Aorta (tissue), 5 donors: Measurements from ENCODE around the gene OR9Q1. TPM values are rescaled to one million over a fixed set of nuclear protein-coding genes. Genes with fewer than 3 reads are reported as not detected.

ENCODE experiments used
- ATAC-seq: fragments of 200-7000 bp; cut with Tn5 transposase; one replicate; pipeline ENCODE4 v1.9.1; 2022; ENCODE audit warnings: moderate library complexity; ENCODE audit not compliant: low FRiP score
- DNase-seq, 2 donors: peaks; one replicate each; pipeline ENCODE4 v3.0.0-alpha.2; 2020
- H3K27ac ChIP-seq, 2 donors: one replicate each; pipeline ENCODE4 v1.5.1; 2013; ENCODE audit warnings: low read length in 2 of 2, mild to moderate bottlenecking in 2 of 2, moderate library complexity in 2 of 2, control low read depth in 1 of 2, inconsistent platforms in 1 of 2, low read depth in 1 of 2
- H3K27me3 ChIP-seq, 2 donors: one replicate each; pipeline ENCODE4 v1.6.1; 2013; ENCODE audit warnings: control low read depth in 1 of 2, low read length in 1 of 2, mild to moderate bottlenecking in 1 of 2, moderate library complexity in 1 of 2; ENCODE audit not compliant: insufficient read depth in 2 of 2, control insufficient read depth in 1 of 2
- H3K36me3 ChIP-seq, 2 donors: one replicate each; pipeline ENCODE4 v1.6.1; 2013; ENCODE audit warnings: control low read depth in 1 of 2, low read length in 1 of 2, mild to moderate bottlenecking in 1 of 2; ENCODE audit not compliant: insufficient read depth in 2 of 2, control insufficient read depth in 1 of 2
- H3K4me1 ChIP-seq, 2 donors: one replicate each; pipeline ENCODE4 v1.6.1; 2013; ENCODE audit warnings: low read length in 2 of 2, control low read depth in 1 of 2, mild to moderate bottlenecking in 1 of 2, moderate library complexity in 1 of 2; ENCODE audit not compliant: insufficient read depth in 2 of 2, control insufficient read depth in 1 of 2
- H3K4me3 ChIP-seq, 2 donors: one replicate each; pipeline ENCODE4 v1.5.1; 2013; ENCODE audit warnings: low read length in 2 of 2, control low read depth in 1 of 2, mild to moderate bottlenecking in 1 of 2
- H3K9me3 ChIP-seq: one replicate; pipeline ENCODE4 v1.6.1; 2013; ENCODE audit warnings: mild to moderate bottlenecking, low read length; ENCODE audit not compliant: control insufficient read depth
- WGBS, 2 donors: extraction: QIAGEN DNeasy Blood & Tissue Kit; methylation state at CpG; one replicate each; pipeline ENCODE4 v1.1.7; 2013; 5-methylcytosine and 5-hydroxymethylcytosine counted together
- intact Hi-C, 2 donors: fragments of 100-400 bp; cut with DNase I; formaldehyde crosslinking; loops; one replicate each; pipeline versions ENCODE4 v1.14.2 to v1.15.0; 2022
- polyA plus RNA-seq, 2 donors: library from polyadenylated mRNA; stranded (reverse); fragments of 200-250 nt; gene quantifications; one replicate each; pipeline ENCODE4 v1.2.3, GENCODE V29; 2013
- total RNA-seq, 2 donors: library from RNA; stranded (reverse); fragmentation: NEBNext Ultra II Directional; extraction: Animal tissue kit (Norgen Biotek cat#: 25700); gene quantifications; one replicate each; pipeline ENCODE4 v1.2.1, GENCODE V29; 2021
- donor health status: healthy with polysubstance abuse.
- donor health status: Bipolar disorder and iron deficiency.
- donor health status: DM: no; HTN: no; CAD: no.
- donor health status: DM: no; HTN: no; CAD: no.
- donor health status: DM: yes; HTN: yes; CAD: no.

OR9Q1 gene
- total and polyA plus RNA-seq, 4 donors: not detected

- no peaks in the 10 kb centered on the region for H3K27me3 ChIP-seq
- H3K27ac ChIP-seq: no peak overlapping the region
- no peaks in the 10 kb centered on the region for H3K9me3 ChIP-seq
- H3K36me3 ChIP-seq: no peaks in the 10 kb centered on the region
- WGBS, 2 donors: 67 to 73% methylated on average over 6 of the region's 6 CpGs
- DNase-seq: no peak
- ATAC-seq: no peak
- intact Hi-C loops: no loop called here
- H3K4me1 ChIP-seq: no peaks in the 10 kb centered on the region
- H3K4me3 ChIP-seq: no peak overlapping the region
Measured at GRCh38 chr11:58011771-58012170, 11.9 kb upstream of the OR9Q1 start.

- H3K4me3 ChIP-seq: no peak overlapping the region
- DNase-seq: peak; percentile 90
- intact Hi-C loops: no loop called here
- peak overlapping the region; percentile 31 to 71 for H3K27ac ChIP-seq
- H3K4me1 ChIP-seq: peaks cover 0 to 4% of the 10 kb centered on the region in 2 donors
- no peaks in the 10 kb centered on the region for H3K9me3 ChIP-seq
- H3K27me3 ChIP-seq: no peaks in the 10 kb centered on the region
- 3 to 6% methylated on average over 8 of the region's 8 CpGs for WGBS, 2 donors
- no peaks in the 10 kb centered on the region for H3K36me3 ChIP-seq
- ATAC-seq: peak; percentile 83
Measured at GRCh38 chr11:58024601-58025091, 965 bp downstream of the OR9Q1 start.

GRCh38 chr11:58027341-58027740 is 3.7 kb downstream of the OR9Q1 start:
- no peak for DNase-seq
- intact Hi-C loops: no loop called here
- no peak overlapping the region for H3K27ac ChIP-seq
- 76 to 77% methylated on average over 4 of the region's 4 CpGs for WGBS, 2 donors
- ATAC-seq: no peak
- H3K4me1 ChIP-seq: peaks cover 0 to 5% of the 10 kb centered on the region in 2 donors
- H3K36me3 ChIP-seq: no peaks in the 10 kb centered on the region
- no peaks in the 10 kb centered on the region for H3K9me3 ChIP-seq
- H3K4me3 ChIP-seq: no peak overlapping the region
- H3K27me3 ChIP-seq: no peaks in the 10 kb centered on the region

GRCh38 chr11:58028687-58029411 is 5.2 kb downstream of the OR9Q1 start:
- H3K4me3 ChIP-seq: no peak overlapping the region
- H3K36me3 ChIP-seq: no peaks in the 10 kb centered on the region
- H3K9me3 ChIP-seq: no peaks in the 10 kb centered on the region
- WGBS, 2 donors: 15 to 27% methylated on average over 6 of the region's 6 CpGs
- DNase-seq (peak in 1 of 2 donors; percentile 70), ATAC-seq (no peak)
- no peaks in the 10 kb centered on the region for H3K27me3 ChIP-seq
- peak overlapping the region in 1 of 2 donors; percentile 43 for H3K27ac ChIP-seq
- peaks cover 0 to 5% of the 10 kb centered on the region in 2 donors for H3K4me1 ChIP-seq
- intact Hi-C loops: no loop called here

- Histone ChIP-seq H3K27me3 (no peaks in the 10 kb centered on the region), H3K36me3 (no peaks in the 10 kb centered on the region), H3K27ac (no peak within 1 kb of the TSS), H3K4me3 (no peak within 1 kb of the TSS), H3K4me1 (peaks cover 0 to 5% of the 10 kb centered on the region in 2 donors), H3K9me3 (no peaks in the 10 kb centered on the region)
- ATAC-seq (no peak), DNase-seq (no peak)
- intact Hi-C loops: no loop called here
Measured at GRCh38 chr11:58030653-58031052, 7.0 kb downstream of the OR9Q1 start, which contains the start of gene OR6Q1. TSS of gene OR6Q1 (plus strand) at chr11:58030953. CDS start at chr11:58030953, 0 bp downstream.

GRCh38 chr11:58034471-58034870 is 10.8 kb downstream of the OR9Q1 start:
- Histone ChIP-seq H3K36me3 (no peaks in the 10 kb centered on the region), H3K4me3 (no peak overlapping the region), H3K9me3 (no peaks in the 10 kb centered on the region), H3K27me3 (no peaks in the 10 kb centered on the region), H3K27ac (no peak overlapping the region), H3K4me1 (peaks cover 0 to 1% of the 10 kb centered on the region in 2 donors)
- WGBS, 2 donors: 84 to 94% methylated on average over 2 of the region's 2 CpGs
- intact Hi-C loops: no loop called here
- DNase-seq (no peak), ATAC-seq (no peak)

- Histone ChIP-seq H3K36me3 (no peaks in the 10 kb centered on the region), H3K9me3 (no peaks in the 10 kb centered on the region)
- intact Hi-C loops: no loop called here
Measured at GRCh38 chr11:58039589-58039988, 15.9 kb downstream of the OR9Q1 start.

GRCh38 chr11:58043379-58043778 is 19.7 kb downstream of the OR9Q1 start:
- 83% methylated on average over 2 of the region's 2 CpGs for WGBS, 2 donors
- Histone ChIP-seq H3K4me3 (no peak overlapping the region), H3K4me1 (no peaks in the 10 kb centered on the region), H3K27me3 (no peaks in the 10 kb centered on the region), H3K27ac (no peak overlapping the region), H3K9me3 (no peaks in the 10 kb centered on the region), H3K36me3 (no peaks in the 10 kb centered on the region)
- ATAC-seq (no peak), DNase-seq (no peak)
- intact Hi-C loops: no loop called here

More at GRCh38 chr11:58039589-58039988, 15.9 kb downstream of the OR9Q1 start:
- no peak for DNase-seq
- H3K27ac ChIP-seq: no peak overlapping the region
- no peak overlapping the region for H3K4me3 ChIP-seq
- no peak for ATAC-seq
- no peaks in the 10 kb centered on the region for H3K27me3 ChIP-seq
- no peaks in the 10 kb centered on the region for H3K4me1 ChIP-seq

- intact Hi-C loops: no loop called here
- WGBS, 2 donors: 38 to 50% methylated on average over 3 of the region's 3 CpGs
- no peak overlapping the region for H3K27ac ChIP-seq
- no peaks in the 10 kb centered on the region for H3K36me3 ChIP-seq
- H3K4me3 ChIP-seq: no peak overlapping the region
- DNase-seq (no peak), ATAC-seq (no peak)
- H3K9me3 ChIP-seq: no peaks in the 10 kb centered on the region
- no peaks in the 10 kb centered on the region for H3K4me1 ChIP-seq
- H3K27me3 ChIP-seq: no peaks in the 10 kb centered on the region
Measured at GRCh38 chr11:58046231-58046630, 22.6 kb downstream of the OR9Q1 start.
